ENCODE results near the gene NR2F6. TPM values are rescaled to one million over a fixed set of nuclear protein-coding genes. Genes with fewer than 3 reads are reported as not detected.

Gene NR2F6
- 70.9 and 94.2 TPM in 2 replicates for total RNA-seq (ENCODE audit: low replicate concordance)
- long read RNA-seq, partial matches to known transcripts = 1 of 3 reads
- long read RNA-seq, other reads (novel, unspliced or antisense) = 2 of 3 reads

GRCh38 chr19:17245535-17245984 lies at the start of gene NR2F6:
Gene NR2F6 (minus strand): TSS chr19:17245919. CDS start chr19:17245220, 699 bp downstream.
- peaks cover 42% of the 10 kb centered on the region for H3K4me1 Mint-ChIP-seq (ENCODE audit: unreplicated experiment)
- H3K27ac Mint-ChIP-seq = peak within 1 kb of the TSS; percentile 93
- DNase-seq (ENCODE audit: extremely low spot score, unreplicated experiment) = no peak
- no peaks in the 10 kb centered on the region for H3K27me3 Mint-ChIP-seq
- H3K9me3 Mint-ChIP-seq = no peaks in the 10 kb centered on the region
- H3K36me3 Mint-ChIP-seq = no peaks in the 10 kb centered on the region
- H3K4me3 Mint-ChIP-seq = peak within 1 kb of the TSS; percentile 94
- TF ChIP-seq CTCF (conservative IDR thresholded peaks at IDR 0.05) = no peak

- H3K4me1 Mint-ChIP-seq (ENCODE audit: unreplicated experiment) = peaks cover 4% of the 10 kb centered on the region
- no peak for DNase-seq (ENCODE audit: extremely low spot score, unreplicated experiment)
- no peaks in the 10 kb centered on the region for H3K27me3 Mint-ChIP-seq
- TF ChIP-seq CTCF (conservative IDR thresholded peaks at IDR 0.05) = no peak
- no peaks in the 10 kb centered on the region for H3K9me3 Mint-ChIP-seq
- H3K27ac Mint-ChIP-seq = no peak overlapping the region
- peaks cover 3% of the 10 kb centered on the region for H3K36me3 Mint-ChIP-seq
- no peak overlapping the region for H3K4me3 Mint-ChIP-seq
These were observed 48.6 kb upstream of the NR2F6 start for GRCh38 chr19:17294051-17294891.

- H3K27ac Mint-ChIP-seq = no peak overlapping the region
- TF ChIP-seq CTCF (conservative IDR thresholded peaks at IDR 0.05) = no peak
- DNase-seq (ENCODE audit: extremely low spot score, unreplicated experiment) = no peak
- H3K36me3 Mint-ChIP-seq = peaks cover 3% of the 10 kb centered on the region
- no peaks in the 10 kb centered on the region for H3K9me3 Mint-ChIP-seq
- H3K4me1 Mint-ChIP-seq (ENCODE audit: unreplicated experiment) = peaks cover 4% of the 10 kb centered on the region
- H3K4me3 Mint-ChIP-seq = no peak overlapping the region
- H3K27me3 Mint-ChIP-seq = no peaks in the 10 kb centered on the region
These were observed 47.9 kb upstream of the NR2F6 start for GRCh38 chr19:17293605-17294004.

- peaks cover 4% of the 10 kb centered on the region for H3K4me1 Mint-ChIP-seq (ENCODE audit: unreplicated experiment)
- peak; percentile 89 for DNase-seq (ENCODE audit: extremely low spot score, unreplicated experiment)
- TF ChIP-seq CTCF (conservative IDR thresholded peaks at IDR 0.05) = peak; percentile 75
- no peaks in the 10 kb centered on the region for H3K27me3 Mint-ChIP-seq
- peak overlapping the region; percentile 88 for H3K27ac Mint-ChIP-seq
- H3K4me3 Mint-ChIP-seq = peak overlapping the region; percentile 89
- H3K9me3 Mint-ChIP-seq = no peaks in the 10 kb centered on the region
- H3K36me3 Mint-ChIP-seq = peaks cover 3% of the 10 kb centered on the region
These were observed 46.8 kb upstream of the NR2F6 start for GRCh38 chr19:17292301-17293074.

- no peak for DNase-seq (ENCODE audit: extremely low spot score, unreplicated experiment)
These were observed 43.8 kb upstream of the NR2F6 start for GRCh38 chr19:17289489-17289888.

More at GRCh38 chr19:17289489-17289888, 43.8 kb upstream of the NR2F6 start:
- no peak overlapping the region for H3K4me3 Mint-ChIP-seq
- no peaks in the 10 kb centered on the region for H3K36me3 Mint-ChIP-seq
- no peaks in the 10 kb centered on the region for H3K9me3 Mint-ChIP-seq
- no peak for TF ChIP-seq CTCF (conservative IDR thresholded peaks at IDR 0.05)
- H3K4me1 Mint-ChIP-seq (ENCODE audit: unreplicated experiment) = peaks cover 4% of the 10 kb centered on the region
- H3K27ac Mint-ChIP-seq = no peak overlapping the region
- H3K27me3 Mint-ChIP-seq = no peaks in the 10 kb centered on the region
